Osteoblast (primary cell): Measurements from ENCODE around the gene GUCA2A. TPM values are rescaled to one million over a fixed set of nuclear protein-coding genes. Genes with fewer than 3 reads are reported as not detected.

Experiments used
- DNase-seq: peaks from one replicate; pipeline ENCODE4 v3.0.0; 2011; ENCODE audit warnings: low spot score, mixed read lengths; ENCODE audit not compliant: insufficient read length; ENCODE audit errors: missing footprints
- H2AFZ ChIP-seq: 2 replicates; pipeline ENCODE4 v1.6.0; 2011; ENCODE audit warnings: mild to moderate bottlenecking, low read length
- H3K27ac ChIP-seq: 2 replicates; pipeline ENCODE4 v1.5.1; 2011; ENCODE audit warnings: mild to moderate bottlenecking, low read depth, low read length, moderate library complexity
- H3K27me3 ChIP-seq: 2 replicates; pipeline ENCODE4 v1.6.0; 2012; ENCODE audit warnings: mild to moderate bottlenecking, control low read depth, inconsistent platforms, low read length, moderate library complexity; ENCODE audit not compliant: insufficient read depth
- H3K36me3 ChIP-seq: 2 replicates; pipeline ENCODE4 v1.5.1; 2011; ENCODE audit warnings: mild to moderate bottlenecking, low read length, control low read depth, moderate library complexity; ENCODE audit not compliant: insufficient read depth
- H3K4me1 ChIP-seq: 2 replicates; pipeline ENCODE4 v1.5.1; 2011; ENCODE audit warnings: mild to moderate bottlenecking, low read length, control low read depth, moderate library complexity; ENCODE audit not compliant: insufficient read depth
- H3K4me2 ChIP-seq: 2 replicates; pipeline ENCODE4 v1.6.0; 2011; ENCODE audit warnings: mild to moderate bottlenecking, low read length; ENCODE audit not compliant: insufficient read depth
- H3K4me3 ChIP-seq: fragments of 200-600 bp; sonication (generic); 3 replicates; pipeline ENCODE4 v1.5.1; 2012; ENCODE audit warnings: mild to moderate bottlenecking, low read length, inconsistent platforms; ENCODE audit not compliant: insufficient read depth
- H3K79me2 ChIP-seq: 2 replicates; pipeline ENCODE4 v1.6.0; 2012; ENCODE audit warnings: mild to moderate bottlenecking, low read length, control low read depth, inconsistent platforms; ENCODE audit not compliant: insufficient read depth
- H3K9me3 ChIP-seq: 2 replicates; pipeline ENCODE4 v1.5.1; 2011; ENCODE audit warnings: low read depth, low read length, control low read depth
- H4K20me1 ChIP-seq: 2 replicates; pipeline ENCODE4 v1.6.0; 2012; ENCODE audit warnings: mild to moderate bottlenecking, low read length, control low read depth; ENCODE audit not compliant: insufficient read depth
- total RNA-seq: library from RNA; depleted of rRNA; stranded (reverse); fragments of >200 nt; gene quantifications from 2 replicates; pipeline ENCODE4 v1.2.3, GENCODE V29; 2012
- TF ChIP-seq, protein P1 (sequence below): IDR thresholded peaks from 2 replicates; pipeline ENCODE4 v1.5.1; 2011; ENCODE audit warnings: mild to moderate bottlenecking, low read depth, low read length, moderate library complexity; ENCODE audit errors: extremely low read depth

The GUCA2A gene
- total RNA-seq, 1 donor, result not detected

DNA sequence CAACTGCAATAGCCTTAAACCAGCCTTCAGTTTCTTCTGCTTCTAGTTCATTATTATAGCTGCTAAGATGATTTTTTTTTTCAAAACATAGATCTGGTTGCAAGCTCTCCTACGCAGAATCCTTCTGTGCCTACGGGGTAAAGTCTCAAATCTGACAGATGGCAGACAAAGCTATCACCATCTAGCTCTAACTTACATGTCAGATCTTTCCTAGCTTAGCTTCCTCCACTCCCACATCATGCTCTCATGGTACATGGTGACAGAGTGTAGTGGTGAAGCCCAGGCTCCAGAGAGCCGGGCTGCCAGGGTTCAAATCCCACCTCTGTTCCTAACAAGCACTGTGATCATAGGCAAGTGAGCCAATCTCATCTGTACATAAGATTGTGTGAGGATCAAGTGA is 35.6 kb downstream of the GUCA2A start:
- no peaks in the 10 kb centered on the region for H3K4me1 ChIP-seq
- no peak overlapping the region for H3K4me3 ChIP-seq
- no peaks in the 10 kb centered on the region for H3K79me2 ChIP-seq
- H3K27me3 ChIP-seq, result peaks cover 9% of the 10 kb centered on the region
- no peak overlapping the region for H2AFZ ChIP-seq
- no peaks in the 10 kb centered on the region for H3K36me3 ChIP-seq
- no peaks in the 10 kb centered on the region for H3K9me3 ChIP-seq
- TF ChIP-seq, protein P1, sequence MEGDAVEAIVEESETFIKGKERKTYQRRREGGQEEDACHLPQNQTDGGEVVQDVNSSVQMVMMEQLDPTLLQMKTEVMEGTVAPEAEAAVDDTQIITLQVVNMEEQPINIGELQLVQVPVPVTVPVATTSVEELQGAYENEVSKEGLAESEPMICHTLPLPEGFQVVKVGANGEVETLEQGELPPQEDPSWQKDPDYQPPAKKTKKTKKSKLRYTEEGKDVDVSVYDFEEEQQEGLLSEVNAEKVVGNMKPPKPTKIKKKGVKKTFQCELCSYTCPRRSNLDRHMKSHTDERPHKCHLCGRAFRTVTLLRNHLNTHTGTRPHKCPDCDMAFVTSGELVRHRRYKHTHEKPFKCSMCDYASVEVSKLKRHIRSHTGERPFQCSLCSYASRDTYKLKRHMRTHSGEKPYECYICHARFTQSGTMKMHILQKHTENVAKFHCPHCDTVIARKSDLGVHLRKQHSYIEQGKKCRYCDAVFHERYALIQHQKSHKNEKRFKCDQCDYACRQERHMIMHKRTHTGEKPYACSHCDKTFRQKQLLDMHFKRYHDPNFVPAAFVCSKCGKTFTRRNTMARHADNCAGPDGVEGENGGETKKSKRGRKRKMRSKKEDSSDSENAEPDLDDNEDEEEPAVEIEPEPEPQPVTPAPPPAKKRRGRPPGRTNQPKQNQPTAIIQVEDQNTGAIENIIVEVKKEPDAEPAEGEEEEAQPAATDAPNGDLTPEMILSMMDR, result no peak
- no peak overlapping the region for H3K4me2 ChIP-seq
- no peaks in the 10 kb centered on the region for H4K20me1 ChIP-seq
- H3K27ac ChIP-seq, result no peak overlapping the region
- no peak for DNase-seq

DNA sequence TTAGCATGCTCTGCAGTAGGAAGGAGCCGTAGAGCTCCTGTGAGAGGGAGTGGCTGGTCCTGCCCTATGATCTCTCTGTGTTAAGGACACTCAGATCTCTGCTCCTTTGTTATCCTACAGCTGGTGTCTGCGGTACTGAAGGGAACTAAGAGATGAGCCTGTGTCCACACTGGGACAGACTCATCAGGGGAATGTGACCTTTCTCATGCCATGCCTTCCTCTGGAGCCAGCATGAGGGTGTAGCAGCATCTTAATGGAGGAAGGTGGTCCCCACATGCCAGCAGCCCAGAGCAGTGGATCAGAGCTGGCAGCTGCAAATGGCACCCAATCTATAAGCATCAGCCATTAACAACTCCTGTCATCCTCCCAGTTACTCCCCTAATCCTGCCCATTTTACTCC is 36.0 kb downstream of the GUCA2A start:
- DNase-seq, result no peak
- Histone ChIP-seq H3K27ac (no peak overlapping the region), H2AFZ (no peak overlapping the region), H3K79me2 (no peaks in the 10 kb centered on the region), H3K4me2 (no peak overlapping the region), H3K4me3 (no peak overlapping the region), H3K27me3 (peaks cover 9% of the 10 kb centered on the region), H3K9me3 (no peaks in the 10 kb centered on the region), H4K20me1 (no peaks in the 10 kb centered on the region), H3K4me1 (no peaks in the 10 kb centered on the region), H3K36me3 (no peaks in the 10 kb centered on the region)
- TF ChIP-seq, protein P1, result no peak

DNA sequence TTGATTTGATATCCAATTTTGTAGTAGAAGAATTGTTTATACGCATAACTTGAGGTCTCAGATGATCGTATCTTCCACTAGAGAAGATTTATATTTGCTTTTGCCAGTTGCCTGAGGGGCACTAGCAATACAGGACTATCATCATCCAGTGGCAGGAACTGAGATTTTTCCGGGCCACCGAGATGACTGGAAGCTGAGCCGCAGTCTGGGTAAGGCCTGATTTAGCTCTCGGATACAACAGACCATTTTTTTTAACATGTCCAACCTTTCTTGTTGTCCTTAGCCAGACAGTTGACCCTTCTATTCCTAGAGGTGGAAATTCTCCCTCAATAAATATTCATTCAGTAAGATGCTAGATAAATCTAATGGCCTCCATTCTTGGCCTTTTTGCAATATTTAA is 36.8 kb downstream of the GUCA2A start:
- H3K9me3 ChIP-seq, result no peaks in the 10 kb centered on the region
- H3K4me1 ChIP-seq, result no peaks in the 10 kb centered on the region
- H3K36me3 ChIP-seq, result no peaks in the 10 kb centered on the region
- H2AFZ ChIP-seq, result no peak overlapping the region
- H3K79me2 ChIP-seq, result no peaks in the 10 kb centered on the region
- H3K4me2 ChIP-seq, result no peak overlapping the region
- H4K20me1 ChIP-seq, result no peaks in the 10 kb centered on the region
- TF ChIP-seq, protein P1, result no peak
- no peak for DNase-seq
- H3K27ac ChIP-seq, result no peak overlapping the region
- peaks cover 9% of the 10 kb centered on the region for H3K27me3 ChIP-seq
- H3K4me3 ChIP-seq, result no peak overlapping the region

DNA sequence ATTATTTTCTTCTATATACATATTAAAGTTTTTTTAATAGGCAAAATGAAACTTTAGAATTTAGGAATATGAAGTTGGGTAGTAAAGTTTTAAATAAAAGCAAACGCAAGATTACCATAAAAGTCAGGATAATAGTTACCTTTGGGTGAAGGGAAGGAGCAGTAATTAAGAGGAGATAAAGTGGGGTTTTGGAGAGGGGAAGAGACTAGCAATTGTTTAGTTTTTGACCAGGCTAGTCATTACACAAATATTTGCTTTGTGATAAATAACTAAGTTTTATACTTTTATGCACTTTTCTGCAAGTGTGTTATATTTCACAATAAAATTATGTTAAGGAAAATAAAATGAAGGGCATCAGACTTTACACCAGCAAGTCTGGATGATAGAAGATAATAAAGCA is 39.0 kb downstream of the GUCA2A start:
- Histone ChIP-seq H3K4me2 (no peak overlapping the region), H3K4me3 (no peak overlapping the region), H3K27me3 (peaks cover 9% of the 10 kb centered on the region), H3K9me3 (no peaks in the 10 kb centered on the region), H3K79me2 (no peaks in the 10 kb centered on the region), H2AFZ (no peak overlapping the region), H3K4me1 (no peaks in the 10 kb centered on the region), H3K36me3 (no peaks in the 10 kb centered on the region), H4K20me1 (no peaks in the 10 kb centered on the region), H3K27ac (no peak overlapping the region)
- TF ChIP-seq, protein P1, result no peak
- no peak for DNase-seq
